ENCODE data around the gene RAP1GDS1.
"Not testable (repeated sequence)": the region's sequence is repeated elsewhere in the genome, so short reads cannot be mapped to it uniquely, and the experiment has no call there.

Gene RAP1GDS1

GRCh38 chr4:98332017-98332416, 70.8 kb downstream of the RAP1GDS1 start:
- TF ChIP-seq TAF1 (IDR thresholded peaks at IDR 0.05; ENCODE audit: borderline replicate concordance, low read depth, low read length) (no peak), POLR2A (IDR thresholded peaks at IDR 0.05; ENCODE audit: low read depth, low read length) (no peak)
- DNase-seq (ENCODE audit: insufficient read length), result no peak
- no peak for FAIRE-seq

GRCh38 chr4:98334461-98334860, 73.3 kb downstream of the RAP1GDS1 start:
- TF ChIP-seq POLR2A (IDR thresholded peaks at IDR 0.05; ENCODE audit: low read depth, low read length) (no peak), TAF1 (IDR thresholded peaks at IDR 0.05; ENCODE audit: borderline replicate concordance, low read depth, low read length) (no peak), POLR2AphosphoS5 (IDR thresholded peaks at IDR 0.05; ENCODE audit: low read depth, low read length) (no peak)
- FAIRE-seq, result no peak
- no peak for DNase-seq (ENCODE audit: insufficient read length)

DNA sequence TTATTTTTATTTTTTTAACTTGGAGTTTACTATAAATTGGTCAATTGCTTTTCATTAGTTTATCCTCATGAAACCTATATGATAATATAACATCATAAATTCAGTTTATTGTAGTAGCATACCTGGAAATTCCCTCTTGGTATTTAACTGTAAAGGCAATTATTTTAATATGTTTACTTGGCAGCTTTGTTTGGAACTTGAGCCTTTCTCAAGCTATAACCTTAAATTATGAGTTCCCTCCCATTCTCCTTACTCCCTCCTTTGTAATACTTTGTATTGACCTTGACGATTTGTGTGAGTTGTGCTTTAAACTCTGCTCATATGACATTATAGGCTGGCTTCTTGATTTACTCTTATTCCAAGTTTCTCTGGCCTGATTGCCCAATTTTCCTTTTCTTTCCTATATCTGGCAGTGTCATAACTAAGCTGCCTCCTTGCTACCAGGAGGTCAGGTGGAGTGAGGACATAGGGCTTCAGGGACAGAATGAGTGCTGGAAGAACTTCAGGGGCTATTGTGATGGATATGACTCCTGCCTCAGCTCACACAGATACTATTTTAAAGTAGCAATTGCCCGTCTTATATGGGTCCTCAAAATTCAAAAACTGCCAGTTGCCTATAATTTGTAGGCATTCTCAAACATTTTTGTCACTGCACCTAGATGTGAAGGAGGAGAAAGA, 77.7 kb downstream of the RAP1GDS1 start:
- FAIRE-seq (no peak), DNase-seq (ENCODE audit: insufficient read length) (no peak)
- no peak for TF ChIP-seq TAF1 (IDR thresholded peaks at IDR 0.05; ENCODE audit: borderline replicate concordance, low read depth, low read length)
- no peak for TF ChIP-seq POLR2A (IDR thresholded peaks at IDR 0.05; ENCODE audit: low read depth, low read length)
- TF ChIP-seq POLR2AphosphoS5 (IDR thresholded peaks at IDR 0.05; ENCODE audit: low read depth, low read length), result no peak

DNA sequence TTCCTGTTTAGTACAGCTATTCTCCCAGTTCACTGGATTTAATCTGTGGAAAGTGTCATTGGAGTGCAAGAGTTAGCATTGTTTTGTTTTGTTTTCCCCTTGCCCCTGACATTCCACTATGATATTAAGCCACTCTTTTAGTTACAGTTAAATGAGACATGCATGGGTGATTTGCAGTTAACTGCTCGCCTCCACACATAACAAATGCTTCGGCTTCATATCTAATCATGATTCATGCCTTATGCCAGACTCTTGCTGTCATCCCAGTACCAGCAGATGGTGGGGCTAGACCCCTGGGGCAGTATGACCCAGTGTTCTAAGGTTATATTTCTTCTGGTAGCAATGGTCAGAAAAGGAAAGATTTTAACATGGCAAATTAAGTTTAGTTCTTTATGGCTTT, 80.1 kb downstream of the RAP1GDS1 start:
- no peak for FAIRE-seq

GRCh38 chr4:98343626-98344025, 82.4 kb downstream of the RAP1GDS1 start:
- FAIRE-seq (no peak), DNase-seq (ENCODE audit: insufficient read length) (no peak)

More for the DNA sequence above, 80.1 kb downstream of the RAP1GDS1 start:
- TF ChIP-seq POLR2AphosphoS5 (IDR thresholded peaks at IDR 0.05; ENCODE audit: low read depth, low read length) (no peak), POLR2A (IDR thresholded peaks at IDR 0.05; ENCODE audit: low read depth, low read length) (no peak), TAF1 (IDR thresholded peaks at IDR 0.05; ENCODE audit: borderline replicate concordance, low read depth, low read length) (no peak)
- no peak for DNase-seq (ENCODE audit: insufficient read length)

DNA sequence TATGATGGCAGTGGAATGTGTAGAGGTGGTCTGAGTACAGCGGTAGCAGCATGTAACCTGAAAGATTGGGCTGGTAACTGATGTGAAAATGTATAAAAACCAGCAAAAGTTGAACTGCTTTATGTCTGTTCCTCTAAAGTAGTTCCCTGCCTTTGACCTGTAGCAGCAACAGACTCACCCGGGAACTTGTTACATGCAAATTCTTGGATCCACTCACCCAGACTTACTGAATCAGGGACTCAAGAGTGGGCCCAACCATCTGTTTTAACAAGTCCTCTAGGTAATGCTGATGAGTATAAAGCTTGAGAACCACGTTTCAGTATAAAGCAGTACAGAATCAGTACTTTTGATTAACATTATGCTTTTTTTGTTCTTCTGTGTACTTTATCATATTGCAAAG, 84.7 kb downstream of the RAP1GDS1 start:
- no peak for TF ChIP-seq POLR2AphosphoS5 (IDR thresholded peaks at IDR 0.05; ENCODE audit: low read depth, low read length)
- TF ChIP-seq POLR2A (IDR thresholded peaks at IDR 0.05; ENCODE audit: low read depth, low read length), result no peak
- no peak for TF ChIP-seq TAF1 (IDR thresholded peaks at IDR 0.05; ENCODE audit: borderline replicate concordance, low read depth, low read length)
- FAIRE-seq (no peak), DNase-seq (ENCODE audit: insufficient read length) (no peak)

More at GRCh38 chr4:98343626-98344025, 82.4 kb downstream of the RAP1GDS1 start:
- TF ChIP-seq POLR2AphosphoS5 (IDR thresholded peaks at IDR 0.05; ENCODE audit: low read depth, low read length) (no peak), TAF1 (IDR thresholded peaks at IDR 0.05; ENCODE audit: borderline replicate concordance, low read depth, low read length) (no peak), POLR2A (IDR thresholded peaks at IDR 0.05; ENCODE audit: low read depth, low read length) (no peak)

DNA sequence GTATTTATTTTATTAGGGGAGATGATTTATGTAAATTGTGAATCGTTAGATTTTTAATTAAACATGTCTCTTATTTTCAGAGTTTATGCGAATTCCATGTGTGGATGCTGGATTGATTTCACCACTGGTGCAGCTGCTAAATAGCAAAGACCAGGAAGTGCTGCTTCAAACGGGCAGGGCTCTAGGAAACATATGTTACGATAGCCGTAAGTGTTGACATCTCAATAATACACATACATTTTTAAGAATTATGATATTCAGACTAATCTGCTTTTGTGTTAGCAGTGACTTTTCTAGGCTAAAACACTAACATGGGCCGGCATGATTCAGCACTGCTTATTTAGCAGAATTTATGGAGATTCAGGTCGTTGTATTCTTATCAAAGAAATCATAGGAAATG, 91.2 kb downstream of the RAP1GDS1 start:
- FAIRE-seq, result peak; percentile 77
- no peak for TF ChIP-seq TAF1 (IDR thresholded peaks at IDR 0.05; ENCODE audit: borderline replicate concordance, low read depth, low read length)
- no peak for TF ChIP-seq POLR2AphosphoS5 (IDR thresholded peaks at IDR 0.05; ENCODE audit: low read depth, low read length)
- TF ChIP-seq POLR2A (IDR thresholded peaks at IDR 0.05; ENCODE audit: low read depth, low read length), result no peak
- no peak for DNase-seq (ENCODE audit: insufficient read length)

DNA sequence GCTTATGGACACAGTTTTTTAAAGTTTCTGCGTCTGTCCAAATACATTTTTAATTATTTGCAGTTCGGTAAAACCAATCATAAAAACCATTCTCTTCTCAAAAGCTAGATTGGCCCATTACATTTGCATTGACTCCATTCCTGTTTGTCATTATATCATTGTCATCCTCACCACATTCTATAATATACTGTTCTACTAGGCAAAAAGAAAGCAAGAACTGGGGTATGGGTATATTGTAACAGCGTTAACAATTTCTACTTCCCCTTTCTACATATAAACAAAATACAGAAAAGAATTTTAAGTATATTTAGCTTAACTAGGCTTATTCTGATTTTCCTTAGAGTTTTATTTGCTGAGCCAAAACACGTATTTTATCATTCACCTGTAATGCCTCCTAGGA, 91.8 kb downstream of the RAP1GDS1 start:
- FAIRE-seq (no peak), DNase-seq (ENCODE audit: insufficient read length) (no peak)

GRCh38 chr4:98358630-98359248, 97.6 kb downstream of the RAP1GDS1 start:
- TF ChIP-seq POLR2A (IDR thresholded peaks at IDR 0.05; ENCODE audit: low read depth, low read length), result no peak
- no peak for TF ChIP-seq POLR2AphosphoS5 (IDR thresholded peaks at IDR 0.05; ENCODE audit: low read depth, low read length)
- TF ChIP-seq TAF1 (IDR thresholded peaks at IDR 0.05; ENCODE audit: borderline replicate concordance, low read depth, low read length), result no peak
- no peak for DNase-seq (ENCODE audit: insufficient read length)
- no peak for FAIRE-seq

More for the DNA sequence above, 91.8 kb downstream of the RAP1GDS1 start:
- TF ChIP-seq POLR2AphosphoS5 (IDR thresholded peaks at IDR 0.05; ENCODE audit: low read depth, low read length) (no peak), POLR2A (IDR thresholded peaks at IDR 0.05; ENCODE audit: low read depth, low read length) (no peak), TAF1 (IDR thresholded peaks at IDR 0.05; ENCODE audit: borderline replicate concordance, low read depth, low read length) (no peak)

GRCh38 chr4:98359646-98360045, 98.5 kb downstream of the RAP1GDS1 start:
- FAIRE-seq (no peak), DNase-seq (ENCODE audit: insufficient read length) (no peak)
- TF ChIP-seq POLR2A (IDR thresholded peaks at IDR 0.05; ENCODE audit: low read depth, low read length), result no peak
- no peak for TF ChIP-seq POLR2AphosphoS5 (IDR thresholded peaks at IDR 0.05; ENCODE audit: low read depth, low read length)
- no peak for TF ChIP-seq TAF1 (IDR thresholded peaks at IDR 0.05; ENCODE audit: borderline replicate concordance, low read depth, low read length)

DNA sequence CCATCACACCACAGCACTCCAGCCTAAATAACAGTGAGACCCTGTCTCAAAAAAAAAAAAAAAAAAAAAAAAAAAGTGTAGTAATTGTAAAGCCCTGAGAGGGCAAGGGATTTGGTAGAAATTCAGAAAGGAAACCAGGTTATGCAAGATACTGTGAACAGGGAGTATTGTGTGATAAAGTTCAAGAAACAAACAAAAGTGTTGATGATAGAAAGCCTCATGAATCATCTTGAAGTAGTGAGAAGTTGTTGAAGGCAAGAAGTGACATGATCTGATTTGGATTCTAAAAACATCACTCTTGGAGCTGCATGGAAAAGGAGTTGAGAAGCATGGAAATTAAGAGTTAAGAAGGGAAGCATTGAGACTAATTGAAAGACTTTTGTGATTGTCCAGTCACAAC, 102.2 kb downstream of the RAP1GDS1 start:
- FAIRE-seq (no peak), DNase-seq (ENCODE audit: insufficient read length) (no peak)
- TF ChIP-seq POLR2A (IDR thresholded peaks at IDR 0.05; ENCODE audit: low read depth, low read length), result no peak
- TF ChIP-seq POLR2AphosphoS5 (IDR thresholded peaks at IDR 0.05; ENCODE audit: low read depth, low read length), result no peak
- TF ChIP-seq TAF1 (IDR thresholded peaks at IDR 0.05; ENCODE audit: borderline replicate concordance, low read depth, low read length), result no peak

DNA sequence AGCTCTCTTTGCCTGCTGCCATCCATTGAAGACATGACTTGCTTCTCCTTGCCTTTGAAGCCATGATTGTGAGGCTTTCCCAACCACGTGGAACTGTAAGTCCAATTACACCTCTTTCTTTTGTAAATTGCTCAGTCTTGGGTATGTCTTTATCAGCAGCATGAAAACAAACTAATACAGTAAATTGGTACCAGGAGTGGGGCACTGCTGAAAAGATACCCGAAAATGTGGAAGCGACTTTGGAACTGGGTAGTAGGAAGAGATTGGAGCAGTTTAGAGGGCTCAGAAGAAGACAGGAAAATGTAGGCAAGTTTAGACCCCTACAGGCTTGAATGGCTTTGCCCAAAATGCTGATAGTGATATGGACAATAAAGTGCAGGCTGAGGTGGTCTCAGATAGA, 105.1 kb downstream of the RAP1GDS1 start:
- not testable (repeated sequence) for DNase-seq (ENCODE audit: insufficient read length); FAIRE-seq

GRCh38 chr4:98368000-98368399, 106.8 kb downstream of the RAP1GDS1 start:
- FAIRE-seq; DNase-seq (ENCODE audit: insufficient read length): not testable (repeated sequence)

Data from GM12892 (cell line).